ENCODE data around the gene FAM118A. TPM values are rescaled to one million over a fixed set of nuclear protein-coding genes. Genes with fewer than 3 reads are reported as not detected.
"Not testable (repeated sequence)": the region's sequence is repeated elsewhere in the genome, so short reads cannot be mapped to it uniquely, and the experiment has no call there.

FAM118A gene
- total RNA-seq, 2 donors from 2014 or later, result 36.1 to 75.3 TPM

DNA sequence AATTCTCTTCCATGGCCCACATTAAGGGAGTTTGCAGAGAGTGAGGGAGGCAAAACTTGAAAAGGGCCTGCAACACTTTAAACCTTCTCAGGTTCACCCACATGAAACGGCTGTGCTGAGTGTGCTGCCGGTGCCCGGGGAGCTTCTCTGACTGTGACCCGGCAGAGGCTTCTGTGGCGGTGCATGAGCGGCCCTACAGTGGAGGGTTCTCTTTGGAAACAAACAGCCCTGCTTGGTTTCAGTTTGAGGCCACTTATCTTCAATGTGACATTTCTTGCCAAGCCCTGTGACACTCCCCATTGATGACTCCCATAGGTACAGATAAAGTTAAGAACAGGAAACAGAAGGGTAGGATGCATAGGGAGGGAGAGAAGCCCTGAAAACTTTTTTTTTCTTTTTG, 31.8 kb downstream of the FAM118A start:
- H3K27ac ChIP-seq, result no peak overlapping the region
- no peak overlapping the region for H3K9ac ChIP-seq (ENCODE audit: low read depth in 2 of 2, low read length in 2 of 2)
- H3K27me3 ChIP-seq, result no peaks in the 10 kb centered on the region
- no peak for DNase-seq
- TF ChIP-seq, protein P1, sequence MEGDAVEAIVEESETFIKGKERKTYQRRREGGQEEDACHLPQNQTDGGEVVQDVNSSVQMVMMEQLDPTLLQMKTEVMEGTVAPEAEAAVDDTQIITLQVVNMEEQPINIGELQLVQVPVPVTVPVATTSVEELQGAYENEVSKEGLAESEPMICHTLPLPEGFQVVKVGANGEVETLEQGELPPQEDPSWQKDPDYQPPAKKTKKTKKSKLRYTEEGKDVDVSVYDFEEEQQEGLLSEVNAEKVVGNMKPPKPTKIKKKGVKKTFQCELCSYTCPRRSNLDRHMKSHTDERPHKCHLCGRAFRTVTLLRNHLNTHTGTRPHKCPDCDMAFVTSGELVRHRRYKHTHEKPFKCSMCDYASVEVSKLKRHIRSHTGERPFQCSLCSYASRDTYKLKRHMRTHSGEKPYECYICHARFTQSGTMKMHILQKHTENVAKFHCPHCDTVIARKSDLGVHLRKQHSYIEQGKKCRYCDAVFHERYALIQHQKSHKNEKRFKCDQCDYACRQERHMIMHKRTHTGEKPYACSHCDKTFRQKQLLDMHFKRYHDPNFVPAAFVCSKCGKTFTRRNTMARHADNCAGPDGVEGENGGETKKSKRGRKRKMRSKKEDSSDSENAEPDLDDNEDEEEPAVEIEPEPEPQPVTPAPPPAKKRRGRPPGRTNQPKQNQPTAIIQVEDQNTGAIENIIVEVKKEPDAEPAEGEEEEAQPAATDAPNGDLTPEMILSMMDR (IDR thresholded peaks at IDR 0.05), result no peak
- H3K36me3 ChIP-seq, result peaks cover 6% of the 10 kb centered on the region
- H3K4me3 ChIP-seq, result no peak overlapping the region
- H3K4me1 ChIP-seq, result no peaks in the 10 kb centered on the region
- H3K9me3 ChIP-seq, result no peaks in the 10 kb centered on the region
- intact Hi-C loops (cut with DNase I), result no loop called here

DNA sequence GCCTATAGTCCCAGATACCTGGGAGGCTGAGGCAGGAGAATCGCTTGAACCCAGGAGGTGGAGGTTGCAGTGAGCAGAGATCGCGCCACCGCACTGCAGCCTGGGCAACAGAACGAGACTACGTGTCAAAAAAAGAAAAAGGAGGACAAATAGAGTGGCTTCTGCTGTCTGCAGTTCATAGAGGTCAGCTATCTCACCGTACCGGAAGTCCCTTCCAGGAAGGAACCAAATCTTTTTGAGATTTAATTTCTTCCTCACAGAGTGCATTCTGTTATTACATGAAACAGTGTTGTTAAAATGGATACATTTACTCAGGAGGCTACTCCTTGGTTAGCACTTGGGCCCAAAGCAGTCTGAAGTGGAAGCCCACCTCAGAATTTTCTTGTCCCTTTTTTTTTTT, 33.4 kb downstream of the FAM118A start:
- no peak overlapping the region for H3K4me3 ChIP-seq
- peaks cover 6% of the 10 kb centered on the region for H3K36me3 ChIP-seq
- DNase-seq, result no peak
- no peaks in the 10 kb centered on the region for H3K4me1 ChIP-seq
- H3K27ac ChIP-seq, result no peak overlapping the region
- H3K27me3 ChIP-seq, result no peaks in the 10 kb centered on the region
- no peaks in the 10 kb centered on the region for H3K9me3 ChIP-seq
- intact Hi-C loops (cut with DNase I), result no loop called here
- H3K9ac ChIP-seq (ENCODE audit: low read depth in 2 of 2, low read length in 2 of 2), result no peak overlapping the region
- TF ChIP-seq, protein P1 (IDR thresholded peaks at IDR 0.05), result no peak

DNA sequence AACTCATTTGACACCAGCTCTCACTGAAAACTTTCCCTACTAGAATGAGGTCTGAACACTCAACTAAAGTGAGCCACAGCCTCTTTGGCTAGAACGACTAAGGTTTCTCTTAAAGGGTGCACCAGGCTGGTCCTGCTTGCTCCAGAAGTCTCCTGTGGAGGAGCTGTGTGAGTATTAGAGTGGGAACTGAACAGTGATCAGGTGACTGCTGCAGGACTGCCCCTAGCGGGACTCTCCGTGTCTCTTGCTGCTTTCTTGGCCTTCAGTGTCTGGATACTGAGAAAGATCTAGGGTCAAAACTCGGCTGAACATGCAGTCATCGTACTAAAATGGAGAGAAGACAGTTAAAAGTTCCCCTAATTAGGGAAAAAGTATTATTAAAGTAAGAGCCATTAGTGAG, 34.6 kb downstream of the FAM118A start:
- TF ChIP-seq, protein P1 (IDR thresholded peaks at IDR 0.05), result no peak
- intact Hi-C loops (cut with DNase I), result no loop called here
- Histone ChIP-seq H3K27me3 (no peaks in the 10 kb centered on the region), H3K27ac (no peak overlapping the region), H3K9me3 (no peaks in the 10 kb centered on the region), H3K9ac (ENCODE audit: low read depth in 2 of 2, low read length in 2 of 2) (no peak overlapping the region), H3K4me3 (no peak overlapping the region), H3K36me3 (peaks cover 6% of the 10 kb centered on the region), H3K4me1 (no peaks in the 10 kb centered on the region)
- DNase-seq, result no peak

DNA sequence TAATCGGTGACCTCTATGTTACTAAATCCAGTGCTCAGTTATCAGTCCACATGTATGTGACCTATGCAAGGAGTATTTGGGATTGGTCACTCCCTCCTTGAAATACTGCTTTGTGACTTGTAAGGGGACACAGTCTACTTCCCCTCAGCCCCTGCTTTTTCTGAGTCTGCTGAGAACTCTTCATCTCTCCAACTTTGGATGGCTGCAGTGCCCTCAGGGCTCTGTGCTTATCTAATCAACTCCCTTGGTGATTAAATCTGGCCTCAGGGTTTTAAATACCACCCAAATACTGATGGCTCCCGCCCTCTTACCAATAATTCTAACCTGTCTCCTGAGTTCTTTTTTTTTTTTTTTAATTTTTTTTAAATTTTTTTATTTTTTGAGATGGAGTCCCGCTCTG, 40.2 kb downstream of the FAM118A start:
- H3K9me3 ChIP-seq, result no peaks in the 10 kb centered on the region
- H3K9ac ChIP-seq (ENCODE audit: low read depth in 2 of 2, low read length in 2 of 2), result no peak overlapping the region
- no peak overlapping the region for H3K4me3 ChIP-seq
- no peaks in the 10 kb centered on the region for H3K4me1 ChIP-seq
- TF ChIP-seq, protein P1 (IDR thresholded peaks at IDR 0.05), result no peak
- DNase-seq, result no peak
- H3K36me3 ChIP-seq, result no peaks in the 10 kb centered on the region
- H3K27ac ChIP-seq, result no peak overlapping the region
- intact Hi-C loops (cut with DNase I), result no loop called here
- H3K27me3 ChIP-seq, result no peaks in the 10 kb centered on the region

DNA sequence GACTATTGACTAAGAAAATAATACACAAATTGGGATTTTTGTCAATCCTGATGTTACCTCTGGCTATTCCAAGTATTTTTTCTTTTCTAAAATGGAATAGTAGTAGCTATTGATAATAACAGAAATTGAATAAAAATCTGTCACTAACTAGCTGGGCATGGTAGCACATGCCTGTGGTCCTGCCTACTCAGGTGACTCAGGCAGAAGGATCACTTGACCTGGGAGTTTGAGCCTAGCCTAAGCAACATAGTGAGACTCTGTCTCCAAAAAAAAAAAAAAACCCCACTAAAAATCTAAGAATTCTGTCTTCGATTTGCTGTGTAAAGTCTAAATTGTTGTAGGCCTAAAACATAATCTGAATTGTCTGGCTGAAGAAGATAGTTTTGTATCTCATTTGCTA, 42.2 kb downstream of the FAM118A start:
- no peaks in the 10 kb centered on the region for H3K36me3 ChIP-seq
- H3K9ac ChIP-seq (ENCODE audit: low read depth in 2 of 2, low read length in 2 of 2), result no peak overlapping the region
- no peak overlapping the region for H3K4me3 ChIP-seq
- no peaks in the 10 kb centered on the region for H3K27me3 ChIP-seq
- intact Hi-C loops (cut with DNase I), result no loop called here
- no peaks in the 10 kb centered on the region for H3K4me1 ChIP-seq
- H3K9me3 ChIP-seq, result no peaks in the 10 kb centered on the region
- H3K27ac ChIP-seq, result no peak overlapping the region
- DNase-seq, result no peak
- TF ChIP-seq, protein P1 (IDR thresholded peaks at IDR 0.05), result no peak

DNA sequence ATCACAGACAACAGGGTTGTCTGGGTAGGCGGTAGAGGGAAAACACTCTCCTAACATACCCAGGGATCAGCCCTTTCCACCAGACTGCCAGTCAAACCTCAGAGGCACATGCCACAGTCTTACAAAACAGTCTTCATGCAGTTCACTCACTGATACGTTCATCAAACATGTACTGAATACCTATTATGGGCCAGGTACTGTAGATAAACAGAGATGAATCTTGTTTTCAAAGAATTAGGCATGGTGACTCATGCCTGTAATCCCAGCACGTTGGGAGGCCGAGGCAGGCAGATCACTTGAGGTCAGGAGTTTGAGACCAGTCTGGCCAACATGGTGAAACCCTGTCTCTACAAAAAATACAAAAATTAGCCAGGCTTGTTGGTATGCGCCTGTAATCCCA, 43.0 kb downstream of the FAM118A start:
- H3K9ac ChIP-seq (ENCODE audit: low read depth in 2 of 2, low read length in 2 of 2); H3K4me1 ChIP-seq; H3K36me3 ChIP-seq; H3K9me3 ChIP-seq; H3K4me3 ChIP-seq; intact Hi-C loops (cut with DNase I); H3K27ac ChIP-seq; H3K27me3 ChIP-seq; DNase-seq: not testable (repeated sequence)

Measured in colonic mucosa (tissue), 4 donors.